GM21447 (cell line): ENCODE data around the gene ERBB4.
"Not testable (repeated sequence)": the region's sequence is repeated elsewhere in the genome, so short reads cannot be mapped to it uniquely, and the experiment has no call there.

ENCODE experiments used
- ATAC-seq: cut with Tn5 transposase; IDR thresholded peaks from one replicate; pipeline ENCODE4 v1.9.1; 2021; ENCODE audit not compliant: unreplicated experiment

Gene ERBB4

GRCh38 chr2:212530373-212530772, 8.2 kb downstream of the ERBB4 start:
- ATAC-seq = no peak

DNA sequence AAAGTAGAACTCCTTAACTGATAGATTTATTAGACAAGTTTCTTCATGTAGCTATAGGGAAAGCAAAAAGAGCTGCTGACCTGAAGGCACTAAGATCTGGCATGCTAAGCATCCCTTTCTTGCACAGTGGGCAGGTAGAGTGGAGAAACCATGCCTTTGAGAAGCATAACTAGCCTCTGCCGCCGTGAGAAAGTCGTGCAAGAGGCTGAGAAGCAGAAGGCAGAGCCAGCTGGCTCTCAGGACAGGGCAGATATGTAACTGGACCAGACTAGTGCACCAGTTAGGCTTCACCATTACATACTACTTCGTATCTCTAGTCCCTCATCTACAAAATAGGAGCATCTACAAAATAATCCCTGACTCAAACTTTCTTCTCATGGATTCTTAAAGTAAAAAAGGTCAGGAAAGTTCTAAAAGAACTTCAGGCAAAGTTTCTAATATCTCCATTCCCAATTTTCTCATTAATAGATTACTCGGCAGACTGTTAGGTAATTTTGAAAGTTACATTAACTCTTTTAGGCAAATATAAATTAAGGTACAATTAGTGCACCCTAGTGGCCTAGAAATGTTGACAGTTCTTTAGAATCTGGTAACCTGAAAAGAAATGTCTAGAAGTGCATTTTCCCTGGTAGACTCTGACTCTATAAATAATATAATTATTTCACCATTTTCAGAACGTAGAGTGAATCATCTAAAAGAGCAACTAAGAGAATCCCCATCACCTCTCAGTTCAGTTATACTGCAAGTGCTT, 10.3 kb downstream of the ERBB4 start:
- no peak for ATAC-seq

- no peak for ATAC-seq
Measured at GRCh38 chr2:212526059-212526458, 12.5 kb downstream of the ERBB4 start.

- ATAC-seq = no peak
Measured at GRCh38 chr2:212523756-212524155, 14.8 kb downstream of the ERBB4 start.

- no peak for ATAC-seq
Measured at GRCh38 chr2:212520340-212520739, 18.3 kb downstream of the ERBB4 start.

DNA sequence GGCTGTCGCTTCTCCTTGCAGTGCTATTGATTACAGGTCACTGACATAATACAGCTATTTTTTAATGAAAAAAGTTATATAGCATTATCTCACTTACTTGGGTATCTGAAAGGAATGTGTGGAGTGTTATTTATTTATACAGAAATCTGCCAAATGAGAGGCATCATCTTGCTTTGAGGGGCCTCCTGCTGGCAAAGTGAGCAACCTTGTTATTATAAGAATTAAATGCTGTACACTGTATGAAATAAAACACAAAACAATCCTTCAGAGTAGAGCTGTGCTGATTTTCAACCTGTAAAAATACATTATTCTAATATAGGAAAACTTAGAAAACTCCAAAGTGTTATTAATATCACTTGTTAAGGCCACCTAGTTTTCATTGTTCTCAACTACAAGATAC, 20.9 kb downstream of the ERBB4 start:
- ATAC-seq = no peak

DNA sequence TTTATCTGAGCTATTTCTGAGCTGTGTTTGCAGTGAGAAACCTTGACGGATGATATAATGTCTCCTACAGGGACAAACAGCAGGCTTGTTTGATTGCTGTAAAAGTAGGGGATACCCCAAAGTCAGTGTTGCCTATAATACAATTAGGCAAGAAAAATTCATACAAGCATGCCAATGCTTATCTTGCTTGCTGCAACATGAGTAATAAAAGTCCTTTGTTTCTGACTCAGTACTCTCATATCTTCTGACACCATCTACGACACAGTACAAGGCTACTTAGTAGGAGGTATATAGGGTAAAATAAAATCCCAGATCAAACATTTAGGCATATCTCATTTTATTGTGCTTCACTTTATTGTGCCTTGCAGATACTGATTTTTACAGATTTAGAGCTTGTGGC, 33.0 kb downstream of the ERBB4 start:
- ATAC-seq = no peak

DNA sequence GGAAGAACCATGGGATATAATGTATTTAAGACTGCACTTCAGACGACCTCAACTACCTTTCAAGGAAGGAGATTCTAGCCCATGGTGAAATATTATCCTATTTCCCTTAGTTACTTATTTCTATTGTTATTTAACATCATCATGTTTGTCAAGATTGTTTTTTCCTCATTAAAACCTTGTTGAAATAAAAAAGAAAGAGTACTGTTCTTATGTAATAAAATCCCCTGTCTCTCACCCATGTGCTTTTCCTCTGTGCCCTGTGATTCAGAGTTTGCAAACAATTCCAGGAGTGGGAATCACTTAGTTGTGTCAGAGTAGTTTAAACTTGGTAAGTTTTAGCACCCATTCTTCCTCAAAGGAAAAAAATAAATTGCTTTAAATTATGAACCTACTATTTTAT, 43.6 kb downstream of the ERBB4 start:
- ATAC-seq = no peak

- ATAC-seq = no peak
Measured at GRCh38 chr2:212494418-212495020, 44.1 kb downstream of the ERBB4 start.

DNA sequence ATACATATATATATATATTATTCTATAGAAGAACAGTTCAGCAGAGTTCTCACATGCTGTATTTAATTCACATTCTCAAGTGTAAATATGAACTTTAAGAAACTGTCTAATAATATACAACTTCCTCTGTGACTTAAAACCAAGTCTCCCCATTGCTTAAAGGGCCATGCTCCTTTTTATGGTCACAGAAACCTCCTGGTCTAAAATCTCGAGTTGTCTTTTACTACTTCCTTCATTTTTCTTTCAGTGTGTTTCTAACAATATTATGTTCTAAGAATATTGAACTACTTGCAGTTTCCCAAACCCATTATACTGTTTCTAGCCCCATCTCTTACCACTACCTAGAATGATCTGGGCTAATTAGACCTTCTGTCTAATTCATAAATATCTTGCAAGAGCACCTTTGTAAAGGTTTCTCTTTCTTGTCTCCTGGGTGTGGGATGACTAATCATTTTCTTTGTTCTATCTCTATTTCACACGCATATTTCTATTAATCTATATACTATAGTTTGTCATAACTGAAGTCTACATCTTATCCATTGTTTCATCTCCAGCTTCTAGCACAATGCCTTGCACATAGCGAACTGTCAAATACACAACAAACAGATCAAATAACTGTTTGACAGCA, 48.8 kb downstream of the ERBB4 start:
- ATAC-seq = no peak

- ATAC-seq = no peak
Measured at GRCh38 chr2:212488611-212489010, 50.0 kb downstream of the ERBB4 start.

DNA sequence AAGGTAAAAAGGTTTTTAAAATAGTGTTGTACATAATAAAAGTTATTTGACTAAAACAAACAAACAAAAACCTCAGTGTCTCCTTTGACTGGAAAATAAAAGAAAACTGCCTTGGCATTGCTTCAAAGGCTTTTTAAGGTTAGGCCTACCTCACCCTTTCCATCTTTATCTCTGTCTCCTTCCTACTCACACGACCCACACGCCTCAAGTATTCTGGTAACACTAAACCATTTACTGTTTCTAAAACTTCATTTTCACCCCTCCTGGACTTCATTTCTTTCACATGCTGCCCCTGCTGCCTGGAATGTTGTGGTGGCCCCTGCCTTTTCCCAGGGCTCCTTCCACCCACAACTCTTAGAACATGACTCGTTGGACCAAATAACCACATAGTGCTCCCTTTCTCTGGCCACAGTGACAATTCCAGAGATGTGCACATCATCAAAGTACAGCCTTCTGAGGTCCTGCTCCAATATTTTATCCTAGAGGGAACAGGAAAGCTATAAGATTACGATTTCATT, 54.0 kb downstream of the ERBB4 start:
- no peak for ATAC-seq

DNA sequence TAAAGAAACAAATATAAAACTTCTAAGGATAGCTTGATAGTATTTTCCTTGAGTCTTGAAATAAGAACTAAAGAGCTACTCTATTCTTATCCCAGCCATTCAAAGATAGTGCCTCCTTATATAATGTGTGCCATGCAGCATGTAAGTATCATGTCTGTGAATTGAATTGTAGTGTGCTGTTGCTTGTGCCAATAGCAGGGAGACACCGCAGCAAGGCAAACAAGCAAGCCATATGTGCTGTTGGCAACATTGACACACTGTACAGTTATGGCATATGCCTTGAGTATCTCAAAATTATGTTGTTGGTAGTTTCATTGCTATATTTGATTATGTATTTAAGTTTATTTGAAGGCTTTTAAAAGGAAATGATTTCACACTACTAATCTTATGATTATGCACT, 58.2 kb downstream of the ERBB4 start:
- ATAC-seq = no peak

DNA sequence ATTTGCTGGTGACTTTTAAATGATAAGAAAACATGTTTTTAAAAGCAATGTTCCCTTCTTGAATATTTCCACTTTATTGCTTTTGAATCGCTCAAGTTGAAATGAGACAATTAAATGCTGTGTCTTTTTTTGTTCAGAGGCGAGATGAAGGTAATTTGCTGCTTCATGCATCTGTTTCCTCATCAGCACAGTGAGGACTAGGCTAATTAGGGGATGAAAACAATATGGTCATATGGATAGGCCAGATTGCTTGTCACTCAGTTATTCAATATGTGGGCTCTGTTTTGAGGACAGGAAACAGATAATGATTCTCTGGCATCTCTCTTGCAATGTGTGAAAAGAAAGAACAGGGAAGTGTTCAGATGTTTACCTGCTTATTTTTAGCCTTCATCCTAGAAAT, 61.0 kb downstream of the ERBB4 start:
- no peak for ATAC-seq

- no peak for ATAC-seq
Measured at GRCh38 chr2:212473211-212473610, 65.4 kb downstream of the ERBB4 start.

- ATAC-seq = not testable (repeated sequence)
Measured at GRCh38 chr2:212467551-212467950, 71.1 kb downstream of the ERBB4 start.

- no peak for ATAC-seq
Measured at GRCh38 chr2:212465456-212465855, 73.1 kb downstream of the ERBB4 start.

- ATAC-seq = not testable (repeated sequence)
Measured at GRCh38 chr2:212461708-212462107, 76.9 kb downstream of the ERBB4 start.

GRCh38 chr2:212454149-212454548, 84.5 kb downstream of the ERBB4 start:
- ATAC-seq = no peak

DNA sequence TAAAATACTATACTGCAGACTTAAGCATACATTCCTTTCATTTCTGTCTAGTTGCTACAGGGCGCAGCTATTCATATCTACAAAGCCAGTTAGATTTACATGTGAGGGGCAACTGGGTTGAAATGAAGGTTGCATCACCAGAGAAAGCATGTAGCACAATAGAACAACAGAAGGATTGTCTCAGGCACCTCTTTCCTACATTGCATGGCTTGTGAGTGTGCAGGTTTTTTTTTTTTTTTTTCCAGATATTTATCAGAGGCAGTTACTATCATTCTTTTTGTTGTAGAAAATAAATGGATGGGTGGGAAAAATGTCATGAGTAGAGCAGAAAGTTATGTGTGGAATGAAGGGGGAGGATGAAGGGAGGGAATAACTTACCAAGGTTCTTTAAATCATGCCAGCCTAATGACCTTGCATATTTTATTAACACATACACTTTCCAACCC, 86.8 kb downstream of the ERBB4 start:
- no peak for ATAC-seq

DNA sequence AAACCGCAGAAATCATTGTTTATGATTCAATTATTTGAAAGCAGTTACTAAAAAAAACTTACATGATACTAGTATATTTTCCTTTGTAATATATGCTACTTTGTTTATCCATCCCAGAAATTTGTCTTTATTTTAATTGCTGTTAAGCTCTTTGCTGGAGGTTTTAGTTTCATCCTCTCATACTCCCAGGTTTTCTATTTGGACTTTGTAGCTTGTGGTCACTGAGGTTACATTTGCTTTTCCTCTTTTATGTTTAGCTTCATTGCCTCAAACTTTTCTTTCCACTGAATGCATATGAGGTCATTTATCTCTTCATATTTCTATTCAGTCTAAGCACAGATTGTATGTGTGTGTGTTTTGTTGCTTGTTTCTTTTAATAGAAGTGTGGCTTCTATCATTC, 89.9 kb downstream of the ERBB4 start:
- ATAC-seq = no peak

DNA sequence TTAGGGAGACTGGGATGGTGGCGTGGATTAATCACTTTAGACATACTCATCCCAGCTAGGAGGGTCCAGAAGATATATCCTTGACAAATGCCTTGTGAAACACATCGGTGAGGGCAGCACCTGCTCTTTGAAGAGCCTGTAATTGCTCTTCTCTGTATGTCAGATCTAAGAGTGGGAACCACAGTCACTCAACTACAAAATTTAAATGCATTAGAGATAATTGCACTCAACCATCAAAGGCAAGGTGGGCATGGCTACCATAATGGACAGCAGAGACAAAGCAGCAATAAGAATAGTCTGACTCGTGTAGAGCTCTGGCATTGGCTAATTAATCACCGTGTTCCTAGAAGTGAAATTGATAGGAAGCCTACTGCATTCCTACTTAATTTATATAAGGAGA, 96.8 kb downstream of the ERBB4 start:
- ATAC-seq = no peak
